Endothelial cell (in vitro differentiated cells): ENCODE data around the gene GEMIN5. TPM values are rescaled to one million over a fixed set of nuclear protein-coding genes. Genes with fewer than 3 reads are reported as not detected.
A peak's percentile ranks its signal among the peaks of the same experiment; 100 is the strongest.

ENCODE experiments used
- DNase-seq: peaks from one replicate; pipeline ENCODE4 v3.0.0; 2021; ENCODE audit warnings: low spot score
- H3K27ac Mint-ChIP-seq: one replicate; pipeline ENCODE4 v1.8.0; 2021; ENCODE audit warnings: mixed read lengths, inconsistent platforms; ENCODE audit not compliant: unreplicated experiment
- H3K27me3 Mint-ChIP-seq: one replicate; pipeline ENCODE4 v1.8.0; 2021; ENCODE audit warnings: mild to moderate bottlenecking, moderate library complexity, mixed read lengths, inconsistent platforms; ENCODE audit not compliant: unreplicated experiment
- H3K36me3 Mint-ChIP-seq: one replicate; pipeline ENCODE4 v1.8.0; 2021; ENCODE audit warnings: mild to moderate bottlenecking, low read depth, mixed read lengths, inconsistent platforms; ENCODE audit not compliant: unreplicated experiment
- H3K4me1 Mint-ChIP-seq: one replicate; pipeline ENCODE4 v1.8.0; 2021; ENCODE audit warnings: mild to moderate bottlenecking, mixed read lengths, inconsistent platforms; ENCODE audit not compliant: unreplicated experiment
- H3K4me3 Mint-ChIP-seq: one replicate; pipeline ENCODE4 v1.8.0; 2021; ENCODE audit warnings: mild to moderate bottlenecking, mixed read lengths, inconsistent platforms; ENCODE audit not compliant: unreplicated experiment
- H3K9me3 Mint-ChIP-seq: one replicate; pipeline ENCODE4 v1.8.0; 2021; ENCODE audit warnings: mixed read lengths, inconsistent platforms; ENCODE audit not compliant: unreplicated experiment
- total RNA-seq: library from RNA; stranded (reverse); fragmentation: NEBNext Ultra II Directional; extraction: Animal tissue kit (Norgen Biotek cat#: 25700); gene quantifications from one replicate; pipeline ENCODE4 v1.2.1, GENCODE V29; 2021; ENCODE audit not compliant: unreplicated experiment
- TF ChIP-seq, protein P1 (sequence below): fragments of 200-600 bp; sonication (generic); IDR thresholded peaks from one replicate; pipeline ENCODE4 v1.5.0; 2021; ENCODE audit warnings: antibody characterized with exemption; ENCODE audit not compliant: unreplicated experiment

Gene GEMIN5
- total RNA-seq, 1 donor from 2014 or later = 16.9 TPM

DNA sequence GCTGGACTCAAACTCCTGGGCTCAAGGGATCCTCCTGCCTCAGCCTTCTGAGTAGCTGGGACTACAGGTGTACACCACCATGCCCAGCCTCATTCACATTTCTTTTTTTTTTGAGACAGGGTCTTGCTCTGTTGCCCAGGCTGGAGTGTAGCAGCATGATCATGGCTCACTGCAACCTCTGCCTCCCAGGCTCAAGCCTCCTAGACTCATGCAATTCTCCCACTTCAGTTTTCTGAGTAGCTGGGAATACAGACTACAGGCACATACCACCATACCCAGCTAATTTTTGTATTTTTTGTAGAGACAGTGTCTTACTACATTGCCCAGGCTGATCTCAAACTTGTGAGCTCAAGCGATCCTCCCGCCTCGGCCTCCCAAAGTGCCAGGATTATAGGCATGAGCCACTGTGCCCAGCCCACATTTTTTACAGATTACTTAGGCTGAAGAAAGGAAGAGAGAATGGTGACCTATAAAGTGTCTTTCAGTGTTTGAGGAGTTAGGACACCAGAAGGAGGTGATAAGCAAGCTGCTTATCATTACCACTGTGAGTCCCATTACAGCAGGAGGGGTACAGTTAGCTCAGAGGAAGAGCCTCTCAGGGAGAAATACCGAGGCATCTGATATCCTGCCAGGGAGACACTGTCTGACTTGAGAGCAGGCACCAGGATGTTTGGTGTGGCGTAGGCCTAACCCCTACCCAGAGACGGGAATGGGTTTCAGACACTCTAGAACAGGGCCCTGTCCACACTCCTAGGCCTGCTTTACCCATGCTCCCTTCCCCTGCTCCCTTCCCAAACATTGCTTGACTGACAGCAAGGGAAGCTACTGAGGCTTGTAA, 97.4 kb downstream of the GEMIN5 start:
- Mint-ChIP-seq H3K4me3 (no peak overlapping the region), H3K27ac (peak overlapping the region; percentile 24), H3K27me3 (no peaks in the 10 kb centered on the region), H3K36me3 (peaks cover 5% of the 10 kb centered on the region), H3K4me1 (peaks cover 38% of the 10 kb centered on the region), H3K9me3 (no peaks in the 10 kb centered on the region)
- no peak for DNase-seq
- TF ChIP-seq, protein P1, sequence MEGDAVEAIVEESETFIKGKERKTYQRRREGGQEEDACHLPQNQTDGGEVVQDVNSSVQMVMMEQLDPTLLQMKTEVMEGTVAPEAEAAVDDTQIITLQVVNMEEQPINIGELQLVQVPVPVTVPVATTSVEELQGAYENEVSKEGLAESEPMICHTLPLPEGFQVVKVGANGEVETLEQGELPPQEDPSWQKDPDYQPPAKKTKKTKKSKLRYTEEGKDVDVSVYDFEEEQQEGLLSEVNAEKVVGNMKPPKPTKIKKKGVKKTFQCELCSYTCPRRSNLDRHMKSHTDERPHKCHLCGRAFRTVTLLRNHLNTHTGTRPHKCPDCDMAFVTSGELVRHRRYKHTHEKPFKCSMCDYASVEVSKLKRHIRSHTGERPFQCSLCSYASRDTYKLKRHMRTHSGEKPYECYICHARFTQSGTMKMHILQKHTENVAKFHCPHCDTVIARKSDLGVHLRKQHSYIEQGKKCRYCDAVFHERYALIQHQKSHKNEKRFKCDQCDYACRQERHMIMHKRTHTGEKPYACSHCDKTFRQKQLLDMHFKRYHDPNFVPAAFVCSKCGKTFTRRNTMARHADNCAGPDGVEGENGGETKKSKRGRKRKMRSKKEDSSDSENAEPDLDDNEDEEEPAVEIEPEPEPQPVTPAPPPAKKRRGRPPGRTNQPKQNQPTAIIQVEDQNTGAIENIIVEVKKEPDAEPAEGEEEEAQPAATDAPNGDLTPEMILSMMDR = no peak

Other genes with a start within 250 kb of the GEMIN5 start
- 198 TPM for gene LARP1, start 182.8 kb downstream of the GEMIN5 start, total RNA-seq
- gene FAXDC2, start 87.6 kb downstream of the GEMIN5 start, total RNA-seq = 9.3 TPM
- gene CNOT8, start 79.6 kb downstream of the GEMIN5 start, total RNA-seq = 65.6 TPM
- gene MRPL22, start 2.9 kb upstream of the GEMIN5 start, total RNA-seq = 63.6 TPM
- gene KIF4B, start 75.5 kb upstream of the GEMIN5 start, total RNA-seq = 0.54 TPM